Sigmoid colon (tissue), 7 donors: ENCODE data around the gene LY6G6F. TPM values are rescaled to one million over a fixed set of nuclear protein-coding genes. Genes with fewer than 3 reads are reported as not detected.

ENCODE experiments used
- DNase-seq: peaks from one replicate; pipeline ENCODE4 v3.0.0-alpha.2; 2019
- H3K27ac ChIP-seq, 4 donors: fragments of 200-600 bp; sonication (generic); one replicate each; pipeline ENCODE4 v1.5.1; 2016 to 2019; ENCODE audit warnings: mild to moderate bottlenecking in 1 of 4
- H3K27me3 ChIP-seq, 3 donors: fragments of 200-600 bp; sonication (generic); one replicate each; pipeline ENCODE4 v1.5.1; 2019; ENCODE audit warnings: mild to moderate bottlenecking in 1 of 3
- H3K36me3 ChIP-seq, 4 donors: fragments of 200-600 bp; sonication (generic); one replicate each; pipeline ENCODE4 v1.5.1; 2016 to 2019
- H3K4me1 ChIP-seq, 4 donors: fragments of 200-600 bp; sonication (generic); one replicate each; pipeline ENCODE4 v1.5.1; 2017 to 2019
- H3K4me3 ChIP-seq, 4 donors: fragments of 200-600 bp; sonication (generic); one replicate each; pipeline ENCODE4 v1.5.1; 2017 to 2019; ENCODE audit warnings: mild to moderate bottlenecking in 2 of 4, moderate library complexity in 1 of 4
- H3K9me3 ChIP-seq, 4 donors: fragments of 200-600 bp in 3 of 4; sonication (generic) in 3 of 4; one replicate each; pipeline versions ENCODE4 v1.5.1 to v1.6.1; 2013 to 2019
- CTCF ChIP-seq, 4 experiments: fragments of 450-650 bp in 3 of 4; fragments of 200-600 bp in 1 of 4; IDR thresholded peaks; one replicate each; pipeline ENCODE4 v1.5.1; 2016 to 2019; ENCODE audit warnings: antibody characterized with exemption in 4 of 4, mild to moderate bottlenecking in 3 of 4, moderate library complexity in 2 of 4
- EP300 ChIP-seq, 4 donors: sonication (generic); formaldehyde crosslinking; IDR thresholded peaks; one replicate each; pipeline ENCODE4 v1.6.1; 2017; ENCODE audit warnings: antibody characterized with exemption in 4 of 4
- POLR2A ChIP-seq, 2 donors: fragments of 450-650 bp; IDR thresholded peaks; one replicate each; pipeline ENCODE4 v1.6.1; 2016; ENCODE audit warnings: antibody characterized with exemption in 2 of 2, mild to moderate bottlenecking in 2 of 2, moderate library complexity in 2 of 2
- POLR2AphosphoS5 ChIP-seq, 4 donors: sonication (generic); formaldehyde crosslinking; IDR thresholded peaks; one replicate each; pipeline ENCODE4 v1.6.1; 2017; ENCODE audit warnings: antibody characterized with exemption in 4 of 4
- WGBS, 2 donors: extraction: QIAGEN DNeasy Blood & Tissue Kit; methylation state at CpG; one replicate each; pipeline ENCODE4 v1.1.7; 2013; 5-methylcytosine and 5-hydroxymethylcytosine counted together
- intact Hi-C: fragments of 100-400 bp; cut with DNase I; formaldehyde crosslinking; loops from one replicate; pipeline ENCODE4 v1.15.1; 2023
- polyA plus RNA-seq, 3 donors: library from polyadenylated mRNA; stranded (reverse); fragments of 200-250 nt; gene quantifications; one replicate each; pipeline ENCODE4 v1.2.3, GENCODE V29; 2013
- total RNA-seq, 4 donors: library from RNA; depleted of rRNA; stranded (reverse); fragments of >200 nt; gene quantifications; one replicate each; pipeline ENCODE4 v1.1.0, GENCODE V29; 2016
- donor health status: healthy with polysubstance abuse.
- donor health status: Bipolar disorder and iron deficiency.
- donor health status: healthy.

LY6G6F gene
- total and polyA plus RNA-seq, 7 donors, result not detected

GRCh38 chr6:31729515-31729978 is 22.9 kb downstream of the LY6G6F start:
- Histone ChIP-seq H3K4me1 (peaks cover 0 to 39% (median 33%) of the 10 kb centered on the region in 4 donors), H3K27me3 (no peaks in the 10 kb centered on the region), H3K4me3 (peak overlapping the region; percentile 78 to 95 (median 84)), H3K27ac (peak overlapping the region; percentile 96 to 99 (median 98)), H3K9me3 (no peaks in the 10 kb centered on the region), H3K36me3 (peaks cover 32 to 59% (median 43%) of the 10 kb centered on the region in 4 donors)
- intact Hi-C loops, result loop anchor here (2.0 to 5.0 kb wide), 2 partner anchors 47 to 101 kb away; partner anchors contain the start of gene LY6G5C
- TF ChIP-seq POLR2AphosphoS5 (IDR thresholded peaks at IDR 0.05) (peak; percentile 70 to 87 (median 72)), EP300 (IDR thresholded peaks at IDR 0.05) (no peak), CTCF (IDR thresholded peaks at IDR 0.05) (peak in 1 of 4 experiments; percentile 25), POLR2A (IDR thresholded peaks at IDR 0.05) (peak; percentile 23 to 29)
- WGBS, 2 donors, result 0 to 1% methylated on average over 29 of the region's 29 CpGs
- peak; percentile 97 for DNase-seq

GRCh38 chr6:31729979-31730630 is 23.4 kb downstream of the LY6G6F start:
- Histone ChIP-seq H3K4me3 (peak overlapping the region; percentile 78 to 95 (median 84)), H3K27ac (peak overlapping the region; percentile 96 to 99 (median 98)), H3K36me3 (peaks cover 32 to 59% (median 43%) of the 10 kb centered on the region in 4 donors), H3K4me1 (peaks cover 0 to 45% (median 38%) of the 10 kb centered on the region in 4 donors), H3K27me3 (no peaks in the 10 kb centered on the region), H3K9me3 (no peaks in the 10 kb centered on the region)
- intact Hi-C loops, result loop anchor here (2.0 to 5.0 kb wide), 2 partner anchors 48 to 101 kb away; partner anchors contain the start of gene LY6G5C
- DNase-seq, result peak; percentile 97
- 2 to 3% methylated on average over 46 of the region's 46 CpGs for WGBS, 2 donors
- TF ChIP-seq EP300 (IDR thresholded peaks at IDR 0.05) (no peak), POLR2AphosphoS5 (IDR thresholded peaks at IDR 0.05) (peak; percentile 76 to 89 (median 78)), POLR2A (IDR thresholded peaks at IDR 0.05) (peak; percentile 5 to 25)

GRCh38 chr6:31730631-31731086 is 24.0 kb downstream of the LY6G6F start:
- 73 to 90% methylated on average over 11 of the region's 11 CpGs for WGBS, 2 donors
- Histone ChIP-seq H3K36me3 (peaks cover 32 to 56% (median 43%) of the 10 kb centered on the region in 4 donors), H3K27me3 (no peaks in the 10 kb centered on the region), H3K9me3 (no peaks in the 10 kb centered on the region), H3K4me1 (peaks cover 0 to 47% (median 39%) of the 10 kb centered on the region in 4 donors), H3K27ac (peak overlapping the region; percentile 96 to 99 (median 98)), H3K4me3 (peak overlapping the region in 2 of 4 donors; percentile 78 to 82)
- TF ChIP-seq EP300 (IDR thresholded peaks at IDR 0.05) (no peak), POLR2AphosphoS5 (IDR thresholded peaks at IDR 0.05) (no peak), CTCF (IDR thresholded peaks at IDR 0.05) (no peak), POLR2A (IDR thresholded peaks at IDR 0.05) (no peak)
- DNase-seq, result no peak
- intact Hi-C loops, result no loop called here

- Histone ChIP-seq H3K9me3 (no peaks in the 10 kb centered on the region), H3K4me1 (peaks cover 0 to 52% (median 45%) of the 10 kb centered on the region in 4 donors), H3K4me3 (no peak overlapping the region), H3K27ac (peak overlapping the region in 2 of 4 donors; percentile 7 to 98), H3K36me3 (peaks cover 27 to 42% (median 35%) of the 10 kb centered on the region in 4 donors), H3K27me3 (no peaks in the 10 kb centered on the region)
- intact Hi-C loops, result no loop called here
- TF ChIP-seq POLR2AphosphoS5 (IDR thresholded peaks at IDR 0.05) (no peak), POLR2A (IDR thresholded peaks at IDR 0.05) (no peak), CTCF (IDR thresholded peaks at IDR 0.05) (no peak), EP300 (IDR thresholded peaks at IDR 0.05) (no peak)
- WGBS, 2 donors, result 52 to 72% methylated on average over 3 of the region's 3 CpGs
- DNase-seq, result no peak
Measured at GRCh38 chr6:31732029-31732428, 25.4 kb downstream of the LY6G6F start.

- TF ChIP-seq POLR2AphosphoS5 (IDR thresholded peaks at IDR 0.05) (no peak), POLR2A (IDR thresholded peaks at IDR 0.05) (no peak), CTCF (IDR thresholded peaks at IDR 0.05) (no peak), EP300 (IDR thresholded peaks at IDR 0.05) (no peak)
- Histone ChIP-seq H3K9me3 (no peaks in the 10 kb centered on the region), H3K27me3 (no peaks in the 10 kb centered on the region), H3K4me1 (peaks cover 0 to 39% (median 34%) of the 10 kb centered on the region in 4 donors), H3K27ac (peak overlapping the region; percentile 92 to 98 (median 94)), H3K4me3 (no peak overlapping the region), H3K36me3 (peaks cover 24 to 36% (median 28%) of the 10 kb centered on the region in 4 donors)
- DNase-seq, result no peak
- intact Hi-C loops, result no loop called here
- WGBS, 2 donors, result 68 to 80% methylated on average over 4 of the region's 4 CpGs
Measured at GRCh38 chr6:31733734-31734133, 27.1 kb downstream of the LY6G6F start.
